GM18951 (cell line): Measurements from ENCODE around the gene ATF4.

ENCODE experiments used
- POLR2A ChIP-seq: IDR thresholded peaks from 4 replicates; pipeline ENCODE4 v1.6.1; 2011; ENCODE audit warnings: mild to moderate bottlenecking; ENCODE audit not compliant: insufficient read length, insufficient read depth; ENCODE audit errors: extremely low read depth
- in situ Hi-C: fragments of 300-500 bp; cut with MboI; formaldehyde crosslinking; loops from one replicate; pipeline ENCODE4 v1.12.0; 2022; ENCODE audit warnings: low sequenced_read_pairs, mixed read lengths, inconsistent platforms; ENCODE audit not compliant: unreplicated experiment

Gene ATF4

GRCh38 chr22:39520226-39521105, at the start of gene ATF4:
Gene ATF4 (plus strand): TSS chr22:39520562. CDS start chr22:39521446, 884 bp downstream.
- in situ Hi-C loops: no loop called here
- peak; percentile 98 for TF ChIP-seq POLR2A

GRCh38 chr22:39471381-39472141, 48.8 kb upstream of the ATF4 start:
- TF ChIP-seq POLR2A: peak; percentile 56
- in situ Hi-C loops: no loop called here

- in situ Hi-C loops: no loop called here
- TF ChIP-seq POLR2A: no peak
Observed at GRCh38 chr22:39472570-39473556, 47.5 kb upstream of the ATF4 start.

- no peak for TF ChIP-seq POLR2A
- in situ Hi-C loops: no loop called here
Observed at GRCh38 chr22:39473851-39474250, 46.5 kb upstream of the ATF4 start.

- in situ Hi-C loops: no loop called here
Observed at GRCh38 chr22:39474351-39475111, 45.8 kb upstream of the ATF4 start.

GRCh38 chr22:39475337-39475736, 45.0 kb upstream of the ATF4 start:
- in situ Hi-C loops: no loop called here
- TF ChIP-seq POLR2A: no peak

More at GRCh38 chr22:39474351-39475111, 45.8 kb upstream of the ATF4 start:
- TF ChIP-seq POLR2A: no peak

GRCh38 chr22:39475902-39476301, 44.5 kb upstream of the ATF4 start:
- in situ Hi-C loops: no loop called here
- no peak for TF ChIP-seq POLR2A

- TF ChIP-seq POLR2A: no peak
- in situ Hi-C loops: no loop called here
Observed at GRCh38 chr22:39476664-39477063, 43.7 kb upstream of the ATF4 start.

GRCh38 chr22:39477542-39477941, 42.8 kb upstream of the ATF4 start:
- in situ Hi-C loops: no loop called here
- TF ChIP-seq POLR2A: no peak

- TF ChIP-seq POLR2A: no peak
- in situ Hi-C loops: no loop called here
Observed at GRCh38 chr22:39478441-39478850, 41.9 kb upstream of the ATF4 start.

- TF ChIP-seq POLR2A: no peak
- in situ Hi-C loops: no loop called here
Observed at GRCh38 chr22:39479254-39479653, 41.1 kb upstream of the ATF4 start.

- no peak for TF ChIP-seq POLR2A
- in situ Hi-C loops: no loop called here
Observed at GRCh38 chr22:39480557-39480956, 39.8 kb upstream of the ATF4 start.
